Esophagus (tissue), 2 donors: ENCODE results near the gene RGMB. TPM values are rescaled to one million over a fixed set of nuclear protein-coding genes. Genes with fewer than 3 reads are reported as not detected.

Experiments
- H3K27ac ChIP-seq, 2 donors: one replicate each; pipeline ENCODE4 v1.5.1; 2013; ENCODE audit warnings: low read depth in 2 of 2, mild to moderate bottlenecking in 2 of 2, inconsistent platforms in 1 of 2, low read length in 1 of 2, moderate library complexity in 1 of 2
- H3K27me3 ChIP-seq, 2 donors: one replicate each; pipeline ENCODE4 v1.6.1; 2013; ENCODE audit warnings: low read length in 2 of 2, control low read depth in 1 of 2, mild to moderate bottlenecking in 1 of 2; ENCODE audit not compliant: insufficient read depth in 2 of 2, control insufficient read depth in 1 of 2
- H3K36me3 ChIP-seq, 2 donors: one replicate each; pipeline ENCODE4 v1.6.1; 2013; ENCODE audit warnings: low read length in 1 of 2; ENCODE audit not compliant: control insufficient read depth in 2 of 2, insufficient read depth in 2 of 2
- H3K4me1 ChIP-seq, 2 donors: one replicate each; pipeline ENCODE4 v1.6.1; 2013; ENCODE audit warnings: low read length in 1 of 2; ENCODE audit not compliant: control insufficient read depth in 2 of 2, insufficient read depth in 2 of 2
- H3K4me3 ChIP-seq, 2 donors: one replicate each; pipeline ENCODE4 v1.5.1; 2013; ENCODE audit warnings: low read length in 2 of 2, mild to moderate bottlenecking in 2 of 2, low read depth in 1 of 2, moderate library complexity in 1 of 2
- H3K9me3 ChIP-seq, 2 donors: one replicate each; pipeline ENCODE4 v1.6.1; 2013; ENCODE audit warnings: mild to moderate bottlenecking in 2 of 2, low read depth in 1 of 2, low read length in 1 of 2, moderate library complexity in 1 of 2; ENCODE audit not compliant: control insufficient read depth in 2 of 2, insufficient read depth in 1 of 2
- WGBS, 2 donors: extraction: QIAGEN DNeasy Blood & Tissue Kit; methylation state at CpG; one replicate each; pipeline ENCODE4 v1.1.7; 2013; 5-methylcytosine and 5-hydroxymethylcytosine counted together
- polyA plus RNA-seq, 2 donors: library from polyadenylated mRNA; stranded (reverse); fragments of 200-250 nt; gene quantifications; one replicate each; pipeline ENCODE4 v1.2.3, GENCODE V29; 2013
- donor health status: healthy with polysubstance abuse.
- donor health status: Bipolar disorder and iron deficiency.

The RGMB gene
- polyA plus RNA-seq, 2 donors: 2.6 to 7.9 TPM

DNA sequence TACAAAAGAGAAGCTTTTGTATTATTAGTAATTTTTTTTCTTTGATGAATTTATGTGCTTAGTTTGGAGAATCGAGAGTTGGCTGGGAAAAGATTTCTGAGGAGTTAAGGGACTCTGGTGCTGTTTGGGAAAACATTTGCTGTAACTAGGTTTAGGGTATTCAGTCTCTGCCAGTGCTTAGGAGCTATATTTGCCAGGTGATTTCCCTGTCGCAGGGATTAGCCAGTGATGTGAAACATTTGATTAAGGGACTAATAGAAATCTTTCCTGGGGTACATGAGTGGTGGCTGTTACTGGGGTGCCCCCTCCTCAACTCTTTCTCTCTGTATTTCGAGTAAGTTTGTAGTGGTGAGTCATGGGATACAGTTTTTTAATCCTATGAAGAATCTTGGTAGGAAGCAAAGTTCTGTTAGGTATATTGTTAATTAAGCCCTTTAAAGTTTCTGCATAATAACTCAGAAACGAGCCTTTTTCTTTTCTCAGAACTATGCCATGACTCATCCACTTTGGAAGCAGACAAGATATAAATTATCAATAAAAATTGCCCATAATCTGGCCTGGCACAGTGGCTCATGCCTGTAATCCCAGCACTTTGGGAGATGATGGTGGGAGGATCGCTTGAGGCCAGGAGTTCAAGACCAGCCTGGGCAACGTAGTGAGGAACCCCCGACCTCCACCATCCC is 18.6 kb downstream of the RGMB start:
- Histone ChIP-seq H3K27ac (no peak overlapping the region), H3K9me3 (peaks cover 0 to 2% of the 10 kb centered on the region in 2 donors), H3K36me3 (peaks cover 0 to 8% of the 10 kb centered on the region in 2 donors), H3K4me1 (peaks cover 2 to 9% of the 10 kb centered on the region in 2 donors), H3K27me3 (no peaks in the 10 kb centered on the region), H3K4me3 (no peak overlapping the region)
- 33 to 55% methylated on average over 7 of the region's 7 CpGs for WGBS, 2 donors

DNA sequence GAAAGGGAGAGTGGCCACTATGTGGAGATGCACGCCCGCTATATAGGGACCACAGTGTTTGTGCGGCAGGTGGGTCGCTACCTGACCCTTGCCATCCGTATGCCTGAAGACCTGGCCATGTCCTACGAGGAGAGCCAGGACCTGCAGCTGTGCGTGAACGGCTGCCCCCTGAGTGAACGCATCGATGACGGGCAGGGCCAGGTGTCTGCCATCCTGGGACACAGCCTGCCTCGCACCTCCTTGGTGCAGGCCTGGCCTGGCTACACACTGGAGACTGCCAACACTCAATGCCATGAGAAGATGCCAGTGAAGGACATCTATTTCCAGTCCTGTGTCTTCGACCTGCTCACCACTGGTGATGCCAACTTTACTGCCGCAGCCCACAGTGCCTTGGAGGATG is 19.8 kb downstream of the RGMB start:
- peaks cover 0 to 8% of the 10 kb centered on the region in 2 donors for H3K36me3 ChIP-seq

DNA sequence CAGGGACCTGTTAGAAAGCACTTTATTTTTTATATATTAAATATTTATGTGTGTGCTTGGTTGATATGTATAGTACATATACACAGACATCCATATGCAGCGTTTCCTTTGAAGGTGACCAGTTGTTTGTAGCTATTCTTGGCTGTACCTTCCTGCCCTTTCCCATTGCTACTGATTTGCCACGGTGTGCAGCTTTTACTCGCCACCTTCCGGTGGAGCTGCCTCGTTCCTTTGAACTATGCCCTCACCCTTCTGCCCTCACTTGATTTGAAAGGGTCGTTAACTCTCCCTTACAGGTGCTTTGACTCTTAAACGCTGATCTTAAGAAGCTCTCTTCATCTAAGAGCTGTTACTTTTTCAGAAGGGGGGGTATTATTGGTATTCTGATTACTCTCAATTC is 20.5 kb downstream of the RGMB start:
- 78 to 85% methylated on average over 7 of the region's 7 CpGs for WGBS, 2 donors

More for the DNA sequence above, 19.8 kb downstream of the RGMB start:
- no peak overlapping the region for H3K4me3 ChIP-seq
- peaks cover 0 to 3% of the 10 kb centered on the region in 2 donors for H3K4me1 ChIP-seq
- H3K27me3 ChIP-seq: no peaks in the 10 kb centered on the region
- 92 to 95% methylated on average over 14 of the region's 14 CpGs for WGBS, 2 donors
- H3K27ac ChIP-seq: no peak overlapping the region
- H3K9me3 ChIP-seq: peaks cover 0 to 2% of the 10 kb centered on the region in 2 donors

DNA sequence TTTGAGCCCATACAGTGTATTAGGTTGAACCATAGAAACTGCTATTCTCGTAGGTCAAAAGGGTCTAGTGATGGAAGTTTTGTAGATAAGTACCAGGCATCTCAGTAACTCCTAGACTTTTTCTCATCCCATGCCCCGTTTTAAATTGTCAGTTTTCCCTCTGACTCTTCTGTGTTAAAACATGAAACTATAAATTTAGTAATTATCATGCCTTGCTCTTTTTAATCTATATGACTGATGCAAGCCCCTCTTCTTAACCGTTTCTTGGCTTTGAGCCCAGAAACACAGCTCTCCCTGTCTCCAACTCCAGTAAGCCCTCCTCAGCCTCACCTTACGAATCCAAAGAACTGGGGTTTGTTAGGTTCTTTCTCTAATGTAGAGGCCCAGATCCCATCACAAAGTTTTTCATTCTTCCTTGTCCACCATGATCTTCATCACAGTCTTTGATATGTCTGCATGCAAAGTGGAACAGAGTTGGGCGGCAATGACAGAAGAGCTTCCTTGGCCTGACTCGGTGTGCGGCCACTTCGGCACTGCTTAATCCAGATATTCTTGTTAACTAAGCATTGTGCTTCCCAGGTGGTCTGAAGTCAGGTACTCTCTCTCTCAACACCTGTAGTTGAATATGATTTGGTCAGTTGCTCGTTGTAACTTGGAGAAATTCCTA is 21.1 kb downstream of the RGMB start:
- H3K36me3 ChIP-seq: peaks cover 0 to 8% of the 10 kb centered on the region in 2 donors
- H3K27me3 ChIP-seq: no peaks in the 10 kb centered on the region
- peaks cover 0 to 2% of the 10 kb centered on the region in 2 donors for H3K9me3 ChIP-seq
- H3K4me3 ChIP-seq: no peak overlapping the region
- 77 to 78% methylated on average over 9 of the region's 9 CpGs for WGBS, 2 donors
- H3K4me1 ChIP-seq: peaks cover 0 to 3% of the 10 kb centered on the region in 2 donors
- no peak overlapping the region for H3K27ac ChIP-seq

More for the DNA sequence above, 20.5 kb downstream of the RGMB start:
- Histone ChIP-seq H3K27me3 (no peaks in the 10 kb centered on the region), H3K27ac (no peak overlapping the region), H3K36me3 (peaks cover 0 to 8% of the 10 kb centered on the region in 2 donors), H3K4me3 (no peak overlapping the region), H3K4me1 (peaks cover 0 to 3% of the 10 kb centered on the region in 2 donors), H3K9me3 (peaks cover 0 to 2% of the 10 kb centered on the region in 2 donors)

DNA sequence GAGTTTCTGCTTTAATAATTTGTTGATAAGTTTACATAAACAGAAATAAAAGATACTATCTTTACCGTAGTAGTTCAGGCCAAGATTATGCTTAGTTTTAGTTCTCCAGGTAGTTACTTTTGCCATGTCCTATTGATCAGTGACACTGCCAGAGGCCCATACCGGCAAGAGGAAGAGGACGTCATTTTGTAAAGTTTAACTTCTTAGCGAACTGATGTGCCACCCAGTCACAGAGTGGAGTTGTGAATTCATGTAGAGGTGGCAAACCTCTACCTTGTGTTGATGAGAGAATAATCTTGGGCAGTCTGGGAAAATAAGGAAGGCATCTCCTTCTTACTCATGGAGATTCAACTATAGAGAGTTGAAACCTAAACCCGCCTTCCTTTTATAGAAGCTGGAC is 21.8 kb downstream of the RGMB start:
- 75 to 86% methylated on average over 5 of the region's 5 CpGs for WGBS, 2 donors
- Histone ChIP-seq H3K4me3 (no peak overlapping the region), H3K36me3 (peaks cover 0 to 8% of the 10 kb centered on the region in 2 donors), H3K9me3 (peaks cover 0 to 2% of the 10 kb centered on the region in 2 donors), H3K27ac (no peak overlapping the region), H3K4me1 (peaks cover 0 to 3% of the 10 kb centered on the region in 2 donors), H3K27me3 (no peaks in the 10 kb centered on the region)

DNA sequence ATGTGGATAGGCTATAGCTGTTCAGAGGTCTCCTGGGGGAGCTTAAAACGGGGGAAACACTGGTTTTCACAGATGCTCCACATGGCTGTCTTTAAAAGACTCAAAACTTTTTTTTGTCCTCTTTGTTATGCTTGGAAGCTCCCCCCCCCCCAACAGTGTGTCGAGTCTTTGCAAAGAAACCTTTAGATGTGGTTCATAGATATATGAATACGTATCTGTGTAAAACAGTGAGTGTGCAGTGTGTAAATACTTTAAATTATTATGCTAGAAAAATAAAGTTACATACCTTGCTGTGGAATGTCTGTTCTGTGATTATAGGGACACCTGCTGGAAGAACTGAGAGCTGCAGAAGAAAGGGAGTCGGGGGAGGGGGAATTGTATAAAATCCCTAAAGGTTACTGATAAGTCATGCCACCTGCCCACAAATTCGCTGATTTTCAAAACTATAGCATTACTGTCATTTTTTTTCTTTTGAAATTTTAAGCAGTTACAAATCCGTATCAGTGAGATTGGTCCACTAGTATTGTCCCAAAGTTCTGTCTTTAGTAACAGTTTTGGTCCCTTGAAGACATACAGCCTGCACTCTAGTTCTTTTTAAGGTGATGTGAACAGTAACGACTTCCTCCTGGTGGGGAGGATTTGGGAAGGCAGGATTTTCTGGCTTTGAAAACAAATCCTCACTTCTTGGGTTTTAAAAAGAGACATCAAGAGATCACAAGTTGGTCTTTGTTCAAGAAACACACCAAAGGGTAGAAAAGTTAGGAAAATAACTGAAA is 22.9 kb downstream of the RGMB start:
- peaks cover 0 to 3% of the 10 kb centered on the region in 2 donors for H3K4me1 ChIP-seq
- H3K27me3 ChIP-seq: no peaks in the 10 kb centered on the region
- H3K4me3 ChIP-seq: no peak overlapping the region
- H3K9me3 ChIP-seq: peaks cover 0 to 2% of the 10 kb centered on the region in 2 donors
- no peak overlapping the region for H3K27ac ChIP-seq
- peaks cover 0 to 8% of the 10 kb centered on the region in 2 donors for H3K36me3 ChIP-seq
- 7 to 10% methylated on average over 7 of the region's 7 CpGs for WGBS, 2 donors

DNA sequence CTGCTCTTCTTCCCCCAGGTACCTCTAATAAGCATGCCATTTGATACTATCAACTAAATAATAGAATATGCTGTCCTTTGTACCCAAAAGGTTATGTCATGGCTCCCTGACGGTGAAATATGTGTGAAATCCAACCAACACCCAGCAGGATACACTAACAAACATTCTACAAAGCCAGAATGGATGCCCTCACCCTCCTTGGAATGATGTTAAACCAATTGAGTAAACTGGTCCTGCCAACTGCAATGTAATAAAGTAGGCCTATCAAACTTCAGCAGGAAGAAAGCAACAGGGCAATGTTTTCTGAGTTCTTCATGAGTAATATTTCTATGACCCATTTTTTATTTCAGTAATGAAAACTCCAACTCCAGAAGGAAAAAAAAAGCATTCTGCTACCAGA is 24.9 kb downstream of the RGMB start:
- H3K9me3 ChIP-seq: no peaks in the 10 kb centered on the region
- H3K36me3 ChIP-seq: peaks cover 0 to 2% of the 10 kb centered on the region in 2 donors
- WGBS, 2 donors: 37 to 67% methylated on average over 1 of the region's 1 CpG
- H3K4me3 ChIP-seq: no peak overlapping the region
- no peaks in the 10 kb centered on the region for H3K27me3 ChIP-seq
- H3K27ac ChIP-seq: no peak overlapping the region
- H3K4me1 ChIP-seq: no peaks in the 10 kb centered on the region

DNA sequence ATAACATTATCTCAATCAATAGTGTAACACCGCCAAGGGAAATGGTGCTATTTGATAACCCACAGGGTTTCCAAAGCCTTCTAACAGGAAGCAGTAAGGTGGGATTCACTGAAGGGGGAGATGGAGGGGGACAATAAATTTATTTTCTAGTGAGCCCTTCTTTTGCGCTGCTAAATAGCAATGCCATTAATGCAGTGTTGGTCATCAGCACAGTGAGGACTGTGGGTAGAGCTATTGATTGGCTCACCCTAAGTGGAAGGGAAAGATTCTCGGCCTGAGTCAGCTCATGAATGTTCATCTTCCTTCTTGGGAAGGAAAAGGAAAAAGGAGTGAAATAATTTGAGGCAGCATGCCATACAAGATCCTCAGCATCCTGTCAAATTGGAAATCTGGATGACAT is 25.4 kb downstream of the RGMB start:
- H3K27me3 ChIP-seq: no peaks in the 10 kb centered on the region
- no peaks in the 10 kb centered on the region for H3K9me3 ChIP-seq
- no peak overlapping the region for H3K4me3 ChIP-seq
- H3K36me3 ChIP-seq: no peaks in the 10 kb centered on the region
- H3K4me1 ChIP-seq: no peaks in the 10 kb centered on the region
- no peak overlapping the region for H3K27ac ChIP-seq
- WGBS, 2 donors: 87 to 89% methylated on average over 3 of the region's 3 CpGs

DNA sequence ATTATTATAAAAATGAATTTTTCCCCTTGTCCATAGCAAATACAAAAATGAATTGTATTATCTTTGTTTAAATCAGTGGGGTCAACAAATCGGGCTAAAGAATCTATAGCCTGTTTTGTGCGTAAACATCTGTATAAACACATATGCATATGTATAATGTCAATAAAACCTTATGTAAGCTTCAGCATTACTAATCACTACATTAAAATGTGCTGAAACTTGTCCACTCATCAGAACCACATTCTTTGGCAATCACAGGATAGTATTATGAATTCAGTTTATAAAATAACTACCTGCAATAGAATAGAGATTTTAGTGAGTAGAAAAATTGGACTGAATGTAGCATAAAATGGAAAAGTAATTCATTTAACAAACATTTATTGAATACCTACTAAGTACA is 30.6 kb downstream of the RGMB start:
- H3K36me3 ChIP-seq: no peaks in the 10 kb centered on the region
- no peak overlapping the region for H3K27ac ChIP-seq
- peaks cover 0 to 2% of the 10 kb centered on the region in 2 donors for H3K9me3 ChIP-seq
- WGBS, 2 donors: 53 to 64% methylated on average over 2 of the region's 2 CpGs
- H3K27me3 ChIP-seq: no peaks in the 10 kb centered on the region
- H3K4me1 ChIP-seq: no peaks in the 10 kb centered on the region
- H3K4me3 ChIP-seq: no peak overlapping the region
